Measurements from ENCODE around the gene USP33.
"Not testable (repeated sequence)": the region's sequence is repeated elsewhere in the genome, so short reads cannot be mapped to it uniquely, and the experiment has no call there.

The USP33 gene

GRCh38 chr1:77732090-77732489 lies 27.6 kb downstream of the USP33 start:
- no peak for DNase-seq

- no peak for DNase-seq
These were observed 33.9 kb downstream of the USP33 start for GRCh38 chr1:77725706-77726105.

- DNase-seq, result no peak
These were observed 41.5 kb downstream of the USP33 start for GRCh38 chr1:77718181-77718580.

- no peak for DNase-seq
These were observed 43.6 kb downstream of the USP33 start for GRCh38 chr1:77716065-77716464.

GRCh38 chr1:77709727-77710126 lies 49.9 kb downstream of the USP33 start:
- no peak for DNase-seq

- DNase-seq, result no peak
These were observed 53.3 kb downstream of the USP33 start for GRCh38 chr1:77706321-77706720.

- no peak for DNase-seq
These were observed 54.9 kb downstream of the USP33 start for GRCh38 chr1:77704736-77705135.

GRCh38 chr1:77699673-77700072 lies 60.0 kb downstream of the USP33 start:
- DNase-seq, result not testable (repeated sequence)

GRCh38 chr1:77697441-77697840 lies 62.2 kb downstream of the USP33 start:
- no peak for DNase-seq

GRCh38 chr1:77688939-77689338 lies 70.7 kb downstream of the USP33 start:
- DNase-seq, result no peak

GRCh38 chr1:77687519-77687906 lies 72.1 kb downstream of the USP33 start:
- no peak for DNase-seq

- no peak for DNase-seq
These were observed 72.7 kb downstream of the USP33 start for GRCh38 chr1:77686796-77687518.

GRCh38 chr1:77683160-77684148 lies 76.2 kb downstream of the USP33 start:
- DNase-seq, result peak; percentile 84 to 88

GRCh38 chr1:77682460-77683159 lies 77.0 kb downstream of the USP33 start, which contains the start of gene ZZZ3:
ZZZ3 (minus strand) TSS chr1:77682658; CDS start chr1:77633354, 49,304 bp downstream.
- peak; percentile 84 to 89 for DNase-seq

GRCh38 chr1:77680173-77680572 lies 79.5 kb downstream of the USP33 start:
- DNase-seq, result no peak

GRCh38 chr1:77678660-77679610 lies 80.7 kb downstream of the USP33 start:
- no peak for DNase-seq

- DNase-seq, result not testable (repeated sequence)
These were observed 84.8 kb downstream of the USP33 start for GRCh38 chr1:77674807-77675206.

GRCh38 chr1:77673716-77674355 lies 85.8 kb downstream of the USP33 start:
- no peak for DNase-seq

- DNase-seq, result no peak
These were observed 86.6 kb downstream of the USP33 start for GRCh38 chr1:77673030-77673429.

- DNase-seq, result no peak
These were observed 87.3 kb downstream of the USP33 start for GRCh38 chr1:77672374-77672773.

- no peak for DNase-seq
These were observed 87.8 kb downstream of the USP33 start for GRCh38 chr1:77671836-77672235.
